ENCODE measurements around the gene KCNH2.

GRCh38 chr7:150918378-150918777, 59.7 kb downstream of the KCNH2 start:
- no peak for TF ChIP-seq POLR2A (IDR thresholded peaks at IDR 0.05)
- TF ChIP-seq CTCF (IDR thresholded peaks at IDR 0.05) = no peak
- TF ChIP-seq POLR2AphosphoS5 (IDR thresholded peaks at IDR 0.05) = no peak
- TF ChIP-seq EP300 (IDR thresholded peaks at IDR 0.05) = no peak

All from stomach (tissue), 4 donors.